ENCODE results near the gene ITGA1.

DNA sequence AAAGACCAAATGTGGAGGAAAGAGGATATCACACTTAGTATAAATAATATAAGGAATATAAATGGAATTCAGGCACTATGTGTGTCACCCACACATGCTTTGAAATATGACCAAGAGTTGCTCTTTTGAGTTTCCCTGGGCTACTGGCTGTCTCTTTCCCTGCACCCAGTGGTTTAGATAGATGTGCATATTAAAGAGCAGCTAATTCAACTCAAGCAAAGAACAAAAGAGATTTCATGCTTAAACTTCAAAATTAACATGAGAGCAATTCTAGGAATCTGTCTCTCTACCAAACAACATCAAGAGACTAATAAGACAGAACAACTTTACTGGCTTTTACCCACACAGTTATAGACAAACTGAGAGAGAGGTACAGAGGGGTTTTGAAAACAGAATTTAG lies 38.0 kb upstream of the ITGA1 start:
- no peak for TF ChIP-seq EZH2 (IDR thresholded peaks at IDR 0.05; ENCODE audit: low read length, missing control alignments)
- no peak for TF ChIP-seq CTCF (conservative IDR thresholded peaks at IDR 0.05 in 1 of 2, IDR thresholded peaks at IDR 0.05 in 1 of 2; ENCODE audit: low read depth in 1 of 2, low read length in 2 of 2)
